Astrocyte of the spinal cord (primary cell): Measurements from ENCODE around the gene GNB3.

Experiments used
- DNase-seq: peaks from one replicate; pipeline ENCODE4 v3.0.0; 2011; ENCODE audit warnings: low read depth, low spot score
- H3K4me3 ChIP-seq: 2 replicates; pipeline ENCODE4 v1.5.1; 2011; ENCODE audit warnings: low read depth, mild to moderate bottlenecking, low read length, moderate library complexity
- CTCF ChIP-seq: IDR thresholded peaks from 2 replicates; pipeline ENCODE4 v1.5.1; 2012; ENCODE audit warnings: low read depth, mild to moderate bottlenecking, low read length, inconsistent platforms
- in situ Hi-C: cut with HindIII; loops from 2 replicates; pipeline ENCODE4 v1.10.0; 2017; ENCODE audit warnings: low sequenced_read_pairs

GNB3 gene

GRCh38 chr12:6849976-6850560 lies 9.3 kb downstream of the GNB3 start:
- H3K4me3 ChIP-seq: peak overlapping the region; percentile 83
- in situ Hi-C loops: no loop called here
- TF ChIP-seq CTCF: no peak
- DNase-seq: no peak

- DNase-seq: no peak
- H3K4me3 ChIP-seq: peak overlapping the region; percentile 83
- in situ Hi-C loops: no loop called here
- no peak for TF ChIP-seq CTCF
Measured at GRCh38 chr12:6850796-6851152, 10.0 kb downstream of the GNB3 start.

- in situ Hi-C loops: no loop called here
- H3K4me3 ChIP-seq: peak within 1 kb of the TSS; percentile 83
- peak; percentile 98 for DNase-seq
- TF ChIP-seq CTCF: no peak
Measured at GRCh38 chr12:6851153-6851920, 10.6 kb downstream of the GNB3 start, which contains the start of gene CDCA3. Gene CDCA3, minus strand, starts transcription at chr12:6851286. Its CDS starts 334 bp downstream, at chr12:6850952.

- in situ Hi-C loops: no loop called here
- H3K4me3 ChIP-seq: peak within 1 kb of the TSS; percentile 83
- no peak for TF ChIP-seq CTCF
- DNase-seq: peak; percentile 100
Measured at GRCh38 chr12:6851921-6852650, 11.4 kb downstream of the GNB3 start, which contains the start of gene USP5. Gene USP5, plus strand, starts transcription at chr12:6852150. Its CDS starts 30 bp downstream, at chr12:6852180.

- no peak for TF ChIP-seq CTCF
- H3K4me3 ChIP-seq: peak overlapping the region; percentile 83
- DNase-seq: peak; percentile 79
- in situ Hi-C loops: no loop called here
Measured at GRCh38 chr12:6852651-6853354, 12.1 kb downstream of the GNB3 start.

GRCh38 chr12:6853626-6854025 lies 12.9 kb downstream of the GNB3 start:
- in situ Hi-C loops: no loop called here
- TF ChIP-seq CTCF: no peak
- DNase-seq: no peak
- peak overlapping the region; percentile 83 for H3K4me3 ChIP-seq
